NCI-H82 treated with DMSO at 0.1 percent for 48 hours (cell line): Measurements from ENCODE around the gene ZZZ3.
"Not testable (repeated sequence)": the region's sequence is repeated elsewhere in the genome, so short reads cannot be mapped to it uniquely, and the experiment has no call there.

ENCODE experiments used
- DNase-seq: peaks from one replicate; lab custom pipeline; 2025; ENCODE audit not compliant: unreplicated experiment; lab: John Stamatoyannopoulos, UW

ZZZ3 gene

DNA sequence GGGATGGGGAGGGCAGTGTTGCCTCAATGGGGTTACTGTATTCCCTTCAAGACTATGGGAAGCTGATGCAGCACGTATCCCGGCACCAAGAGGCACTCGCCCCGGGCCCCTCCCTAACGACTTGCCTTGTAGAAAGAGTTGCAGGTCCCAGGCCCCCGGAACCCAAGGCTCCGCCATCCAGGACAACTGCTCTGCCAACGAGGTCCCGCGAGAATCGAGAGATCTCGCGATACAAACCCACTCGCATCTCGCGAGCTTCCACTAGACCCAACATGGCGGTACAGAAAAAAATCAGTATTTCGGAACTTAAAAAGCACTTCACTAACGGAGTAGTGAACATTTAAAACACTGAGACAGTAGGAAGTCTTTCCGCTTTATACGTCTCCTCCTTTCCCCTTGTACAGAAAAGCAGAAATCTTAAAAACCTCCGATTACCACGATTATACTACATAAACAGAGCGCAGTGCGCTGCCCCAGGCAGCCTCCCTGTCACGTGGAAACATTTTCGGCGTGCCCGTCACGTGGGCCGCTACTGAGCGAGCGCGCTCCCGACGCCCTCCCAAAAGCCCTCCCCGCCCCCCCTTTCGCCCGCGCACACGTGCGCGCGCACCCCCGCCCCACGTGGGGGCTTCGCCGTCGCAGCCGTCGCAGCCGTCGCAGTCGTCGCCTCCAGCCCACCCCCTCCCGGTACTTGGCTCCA lies at the start of gene ZZZ3:
ZZZ3 (minus strand) TSS at position 199 of the 700 bp plus-strand sequence. CDS start 49,304 bp downstream, outside the sequence.
- peak; percentile 92 for DNase-seq

GRCh38 chr1:77732090-77732489 lies 49.6 kb upstream of the ZZZ3 start:
- no peak for DNase-seq

GRCh38 chr1:77725706-77726105 lies 43.2 kb upstream of the ZZZ3 start:
- DNase-seq, result no peak

GRCh38 chr1:77718181-77718580 lies 35.7 kb upstream of the ZZZ3 start:
- no peak for DNase-seq

GRCh38 chr1:77716065-77716464 lies 33.6 kb upstream of the ZZZ3 start:
- DNase-seq, result no peak

DNA sequence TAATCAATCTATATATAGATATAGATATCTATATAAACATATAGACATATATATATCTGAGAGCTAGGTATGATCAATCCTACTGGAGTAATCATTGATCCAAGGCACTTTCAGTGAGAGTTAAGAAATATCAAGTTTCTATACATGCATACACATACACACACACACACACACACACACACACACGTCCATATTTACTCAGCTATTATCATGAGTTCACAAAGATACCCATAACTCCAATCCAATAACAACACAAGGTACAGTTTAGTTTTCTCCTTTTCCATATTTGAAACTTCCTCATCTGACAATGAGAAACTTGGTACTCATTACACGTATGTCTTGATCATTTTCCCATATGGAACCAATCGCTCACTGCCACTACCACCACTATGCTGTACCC lies 27.3 kb upstream of the ZZZ3 start:
- DNase-seq, result no peak

GRCh38 chr1:77706321-77706720 lies 23.9 kb upstream of the ZZZ3 start:
- no peak for DNase-seq

DNA sequence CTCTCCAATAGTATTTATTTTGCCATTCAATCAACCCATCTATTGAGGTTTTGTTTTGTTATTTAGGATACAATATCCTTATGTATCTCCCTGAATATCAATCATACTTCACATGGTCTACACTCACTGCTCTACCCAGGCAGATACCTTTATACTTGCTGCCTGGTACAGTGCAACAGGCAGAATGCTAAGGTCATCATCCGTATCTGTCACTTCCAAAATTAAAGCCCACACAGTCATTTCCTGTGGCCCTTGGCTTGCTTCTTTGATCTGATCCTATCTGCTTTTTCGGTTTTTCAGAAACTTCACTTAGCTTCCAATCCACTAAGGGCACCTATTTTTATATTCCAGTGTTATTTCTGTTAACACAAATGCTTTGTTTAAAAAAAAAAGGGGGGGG lies 22.3 kb upstream of the ZZZ3 start:
- no peak for DNase-seq

DNA sequence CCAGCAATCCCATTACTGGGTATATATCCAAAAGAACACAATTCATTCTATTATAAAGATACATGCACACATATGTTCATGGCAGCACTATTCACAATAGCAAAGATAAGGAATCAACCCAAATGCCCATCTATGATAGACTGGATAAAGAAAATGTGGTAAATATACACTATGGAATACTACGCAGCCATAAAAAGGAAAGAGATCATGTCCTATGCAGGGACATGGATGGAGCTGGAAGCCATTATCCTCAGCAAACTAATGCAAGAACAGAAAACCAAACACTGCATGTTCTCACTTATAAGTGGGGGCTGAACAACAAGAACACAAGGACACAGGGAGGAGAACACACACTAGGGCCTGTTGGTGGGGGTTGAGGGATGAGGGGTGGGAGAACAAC lies 17.2 kb upstream of the ZZZ3 start:
- not testable (repeated sequence) for DNase-seq

DNA sequence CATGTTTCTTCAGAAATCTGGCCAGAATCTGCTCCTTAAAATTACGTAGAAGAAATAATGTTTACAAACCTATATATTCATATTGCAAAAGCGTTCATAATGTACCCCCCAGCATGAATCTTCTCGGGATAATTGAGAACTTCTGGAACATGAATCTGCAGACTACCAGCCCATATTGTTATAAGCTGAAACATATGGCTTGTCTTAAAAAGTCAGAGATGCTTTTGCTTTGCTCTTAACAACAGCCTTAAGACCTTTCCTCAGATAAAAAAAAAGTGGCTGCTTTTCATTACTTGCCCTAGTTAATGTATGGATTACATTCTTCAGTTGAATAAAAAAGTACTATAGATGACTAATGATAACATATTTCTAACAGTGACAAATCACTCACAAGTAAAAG lies 15.0 kb upstream of the ZZZ3 start:
- no peak for DNase-seq

- no peak for DNase-seq
These were observed 6.5 kb upstream of the ZZZ3 start for GRCh38 chr1:77688939-77689338.

DNA sequence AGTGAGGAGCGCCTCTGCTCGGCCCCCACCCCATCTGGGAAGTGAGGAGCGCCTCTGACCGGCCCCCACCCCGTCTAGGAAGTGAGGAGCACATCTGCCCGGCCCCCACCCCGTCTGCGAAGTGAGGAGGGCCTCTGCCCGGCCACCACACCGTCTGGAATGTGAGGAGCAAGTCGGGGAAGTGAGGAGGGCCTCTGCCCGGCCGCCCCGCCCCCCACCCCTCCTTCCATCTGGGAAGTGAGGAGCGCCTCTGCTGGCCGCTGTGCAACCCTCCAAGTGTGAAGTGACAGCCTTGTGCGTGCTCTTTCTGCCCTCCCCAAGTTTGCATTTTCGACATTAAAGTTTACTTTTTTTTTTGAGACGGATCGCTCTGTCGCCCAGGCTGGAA lies 5.1 kb upstream of the ZZZ3 start:
- DNase-seq, result no peak

- no peak for DNase-seq
These were observed 4.5 kb upstream of the ZZZ3 start for GRCh38 chr1:77686796-77687518.

GRCh38 chr1:77683160-77684148 lies 996 bp upstream of the ZZZ3 start:
- DNase-seq, result peak; percentile 84

DNA sequence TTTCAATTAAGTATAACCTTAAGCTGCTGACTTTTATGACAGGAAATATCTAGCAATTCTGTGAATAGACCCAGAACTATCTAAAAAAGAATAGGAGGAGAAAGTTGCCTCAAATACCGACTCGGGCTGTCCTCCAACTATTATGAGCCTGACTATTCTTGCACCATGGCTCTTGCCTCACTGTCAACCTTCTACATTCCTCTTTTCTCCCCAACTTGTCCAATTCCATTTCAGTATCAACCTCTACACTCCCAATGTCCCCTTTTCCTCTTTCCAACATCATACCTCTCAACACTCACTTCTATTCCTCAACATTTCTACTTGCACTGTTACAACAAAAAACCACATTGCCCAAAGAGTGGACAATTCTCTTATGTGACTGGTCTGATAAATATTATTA lies 2.3 kb downstream of the ZZZ3 start:
- no peak for DNase-seq

DNA sequence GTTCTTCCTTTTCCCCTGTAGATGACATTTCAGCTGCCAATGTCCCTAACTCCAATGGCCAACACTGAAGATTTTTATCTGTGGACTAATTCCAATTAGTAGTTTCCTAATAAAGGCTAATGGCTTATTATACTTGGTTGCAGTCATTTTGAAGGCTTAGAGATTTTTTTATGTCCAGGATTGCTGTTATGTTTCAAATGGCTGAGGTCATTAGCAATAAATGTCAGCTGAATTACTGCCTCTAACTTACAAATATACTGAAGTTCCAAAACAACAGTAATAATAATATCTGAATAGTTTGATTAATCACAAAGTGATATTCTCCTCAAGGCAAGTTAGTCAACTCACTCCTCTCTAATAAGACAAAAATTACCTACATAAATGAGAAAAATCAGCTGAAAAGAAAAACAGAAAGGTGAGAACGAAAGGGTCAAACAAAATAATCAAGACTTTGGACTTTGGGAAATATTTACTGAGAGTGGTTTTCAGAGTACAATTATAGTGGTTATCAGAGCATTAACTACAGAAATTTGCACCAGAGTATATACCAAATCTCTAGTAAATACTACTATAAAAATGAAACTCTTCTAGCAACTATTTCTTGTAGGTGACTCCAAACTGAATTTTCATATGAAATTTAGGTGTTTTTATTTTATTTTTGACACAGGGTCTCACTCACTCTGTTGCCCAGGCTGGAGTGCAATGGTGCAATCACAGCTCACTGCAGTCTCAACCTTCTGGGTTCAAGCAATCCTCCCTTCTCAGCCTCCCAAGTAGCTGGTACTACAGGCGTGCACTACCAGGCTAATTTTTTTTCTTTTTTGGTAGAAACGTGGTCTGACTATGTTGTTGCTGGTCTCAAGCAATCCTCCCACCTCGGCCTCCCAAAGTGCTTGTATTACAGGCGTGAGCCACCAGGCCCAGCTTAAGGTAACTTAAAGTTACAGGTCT lies 3.5 kb downstream of the ZZZ3 start:
- no peak for DNase-seq

DNA sequence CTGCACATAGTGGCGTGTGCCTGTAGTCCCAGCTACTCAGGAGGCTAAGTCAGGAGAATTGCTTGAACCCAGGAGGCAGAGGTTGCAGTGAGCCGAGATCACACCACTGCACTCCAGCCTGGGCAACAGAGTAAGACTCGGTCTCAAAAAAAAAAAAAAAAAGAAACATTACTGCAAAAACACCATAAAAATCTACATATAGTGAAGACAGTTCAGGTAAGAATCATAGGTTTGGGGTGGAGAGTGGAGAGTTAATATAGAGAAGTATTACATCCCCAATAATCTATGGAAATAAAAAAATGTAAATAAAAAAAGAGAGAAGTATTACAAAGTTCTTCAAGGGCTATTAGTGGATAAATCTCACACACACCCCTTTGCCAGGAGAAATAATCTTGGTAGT lies 7.7 kb downstream of the ZZZ3 start:
- DNase-seq, result not testable (repeated sequence)

GRCh38 chr1:77673716-77674355 lies 8.6 kb downstream of the ZZZ3 start:
- DNase-seq, result no peak

DNA sequence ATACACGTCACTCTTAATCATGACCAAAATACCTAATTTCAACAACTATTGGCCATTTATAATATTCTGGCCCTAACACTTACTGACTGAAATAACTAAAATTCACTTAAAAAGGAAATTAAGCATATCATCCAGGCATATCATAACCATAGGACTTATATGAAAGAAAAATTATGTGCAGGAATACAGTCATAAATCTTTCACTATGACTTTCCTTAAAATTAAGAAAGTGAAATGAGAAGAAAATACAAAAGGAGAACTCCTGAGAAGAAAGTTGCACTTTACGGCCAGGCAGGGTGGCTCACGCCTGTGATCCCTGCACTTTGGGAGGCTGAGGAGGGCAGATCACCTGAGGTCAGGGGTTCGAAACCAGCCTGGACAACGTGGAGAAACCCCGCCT lies 9.4 kb downstream of the ZZZ3 start:
- no peak for DNase-seq

DNA sequence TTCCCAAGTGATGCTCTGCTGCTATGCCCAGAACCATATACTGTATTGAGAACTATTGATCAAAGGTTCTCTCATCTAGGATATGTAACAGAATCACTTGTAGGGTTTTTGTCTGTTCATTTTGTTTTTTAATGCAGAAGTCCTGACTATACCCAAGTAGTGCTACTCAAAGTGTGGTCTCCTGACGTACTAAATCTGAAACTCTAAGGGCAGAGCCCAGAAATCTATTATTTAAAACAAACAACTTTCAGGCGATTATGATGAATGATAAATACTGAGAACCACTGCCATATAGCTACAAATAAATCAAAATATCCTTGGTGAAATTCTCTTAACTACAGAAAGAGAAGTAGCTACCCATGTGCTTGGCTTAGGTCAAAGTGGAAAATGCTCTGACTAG lies 10.1 kb downstream of the ZZZ3 start:
- DNase-seq, result no peak
